GM13977 (cell line): ENCODE results near the gene DEDD2.

Experiments used
- DNase-seq: peaks from one replicate; pipeline ENCODE4 v3.0.0; 2012; ENCODE audit warnings: low spot score
- CTCF ChIP-seq: IDR thresholded peaks from 2 replicates; pipeline ENCODE4 v1.5.1; 2012; ENCODE audit warnings: mild to moderate bottlenecking, control low read depth; ENCODE audit not compliant: insufficient read depth; ENCODE audit errors: extremely low read depth, missing control alignments
- in situ Hi-C: fragments of 300-500 bp; cut with MboI; formaldehyde crosslinking; loops from one replicate; pipeline ENCODE4 v1.12.0; 2022; ENCODE audit warnings: low sequenced_read_pairs, low pct_unique_long_range_greater_than_20kb, mixed read lengths, inconsistent platforms; ENCODE audit not compliant: unreplicated experiment

Gene DEDD2

GRCh38 chr19:42229855-42230351 lies 12.4 kb upstream of the DEDD2 start:
- TF ChIP-seq CTCF: no peak
- in situ Hi-C loops: no loop called here
- no peak for DNase-seq

GRCh38 chr19:42229301-42229854 lies 11.9 kb upstream of the DEDD2 start:
- no peak for TF ChIP-seq CTCF
- in situ Hi-C loops: no loop called here
- DNase-seq: no peak

GRCh38 chr19:42228641-42229040 lies 11.2 kb upstream of the DEDD2 start:
- DNase-seq: no peak
- TF ChIP-seq CTCF: no peak

GRCh38 chr19:42226886-42227285 lies 9.4 kb upstream of the DEDD2 start:
- TF ChIP-seq CTCF: no peak
- in situ Hi-C loops: no loop called here
- no peak for DNase-seq

More at GRCh38 chr19:42228641-42229040, 11.2 kb upstream of the DEDD2 start:
- in situ Hi-C loops: no loop called here

- no peak for DNase-seq
- in situ Hi-C loops: no loop called here
- TF ChIP-seq CTCF: no peak
Measured at GRCh38 chr19:42225718-42226292, 8.3 kb upstream of the DEDD2 start.

GRCh38 chr19:42224940-42225717 lies 7.7 kb upstream of the DEDD2 start:
- in situ Hi-C loops: no loop called here
- TF ChIP-seq CTCF: no peak
- no peak for DNase-seq
